Measurements from ENCODE around the gene MKX.

The MKX gene

DNA sequence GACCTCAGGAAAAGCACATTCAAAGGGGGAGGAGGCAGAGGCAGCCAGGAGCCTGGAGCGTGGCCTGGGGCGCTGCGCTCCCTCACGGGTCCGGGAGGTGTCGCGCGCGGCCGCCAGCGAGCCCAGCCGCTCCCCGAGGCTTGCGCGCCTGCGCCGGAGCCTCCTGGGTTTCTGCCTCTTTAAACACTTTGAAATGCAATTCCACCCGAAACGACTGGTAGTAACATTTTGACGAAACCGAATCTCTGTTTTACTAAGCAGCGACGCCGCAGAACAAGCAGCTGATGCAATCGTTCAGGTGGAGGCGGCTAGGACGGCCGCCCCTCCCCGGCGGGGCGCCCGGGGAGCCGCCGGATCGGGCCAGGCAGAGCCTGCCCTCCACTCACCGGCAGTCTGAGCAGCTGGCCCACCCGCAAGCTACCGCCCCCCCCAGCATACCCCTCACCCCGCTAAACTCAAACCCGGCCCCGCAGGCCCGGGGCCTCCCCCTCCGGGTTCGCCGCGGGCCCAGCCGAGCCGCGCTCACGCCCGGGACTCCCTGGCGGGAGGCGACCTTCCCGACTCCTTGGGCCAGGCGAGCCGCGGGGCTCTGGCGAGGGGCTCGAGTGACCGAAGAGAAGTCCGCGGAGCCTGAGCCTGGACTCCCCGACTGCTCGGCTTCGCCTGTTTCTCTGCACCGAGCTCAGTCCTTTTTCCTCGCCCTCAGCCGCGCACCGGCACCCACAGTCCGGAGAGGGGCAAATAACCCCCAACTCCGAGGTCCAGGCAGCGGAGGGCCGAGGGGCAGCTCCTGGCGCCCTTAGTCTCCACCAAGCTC lies 3.2 kb downstream of the MKX start:
- peak; percentile 92 for DNase-seq (ENCODE audit: low read depth, low spot score)

DNA sequence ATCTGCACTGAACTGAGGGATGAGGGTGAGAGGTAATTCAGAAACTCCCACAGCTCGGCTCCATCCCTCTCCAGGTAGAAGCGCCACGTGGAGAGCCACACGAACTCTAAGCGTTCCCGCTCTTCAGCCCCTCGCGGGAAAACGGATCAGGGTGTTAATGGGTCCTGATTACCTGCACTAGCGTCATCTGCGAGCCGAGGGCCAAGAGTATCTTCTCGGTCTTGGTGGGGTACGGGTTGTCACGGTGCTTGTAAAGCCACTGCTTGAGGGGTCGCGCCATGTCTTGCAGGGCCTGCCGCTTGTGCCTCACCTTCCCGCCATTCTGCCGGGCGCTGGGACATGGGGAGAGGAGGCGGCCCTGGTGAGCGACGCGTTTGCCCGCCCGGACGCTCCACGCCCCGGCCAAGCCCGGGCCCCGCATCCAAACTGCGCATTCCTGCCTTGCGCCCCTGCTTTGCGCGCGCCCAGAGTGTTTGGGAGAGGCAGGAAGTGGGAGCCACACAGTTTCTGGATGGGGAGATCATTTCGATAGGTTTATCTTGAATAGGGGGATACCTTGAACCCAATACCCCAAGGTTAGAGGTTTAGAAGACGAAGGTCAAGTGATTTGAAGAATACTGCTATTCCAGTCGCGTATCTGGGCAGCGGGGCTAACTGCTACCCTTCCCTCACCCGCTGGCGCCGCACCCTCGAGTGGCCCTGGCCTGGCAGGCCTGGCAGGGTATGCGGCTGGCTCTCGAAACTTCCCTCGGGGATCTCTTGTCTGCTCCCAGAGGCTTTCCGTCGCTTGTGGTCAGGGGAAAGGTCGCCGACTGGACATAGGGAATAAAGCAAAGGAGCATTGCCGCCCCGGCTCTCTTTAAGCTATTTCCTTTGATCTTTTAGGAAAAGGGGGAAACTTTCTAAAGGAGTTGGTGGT lies 4.2 kb downstream of the MKX start:
- peak; percentile 19 for DNase-seq (ENCODE audit: low read depth, low spot score)

DNA sequence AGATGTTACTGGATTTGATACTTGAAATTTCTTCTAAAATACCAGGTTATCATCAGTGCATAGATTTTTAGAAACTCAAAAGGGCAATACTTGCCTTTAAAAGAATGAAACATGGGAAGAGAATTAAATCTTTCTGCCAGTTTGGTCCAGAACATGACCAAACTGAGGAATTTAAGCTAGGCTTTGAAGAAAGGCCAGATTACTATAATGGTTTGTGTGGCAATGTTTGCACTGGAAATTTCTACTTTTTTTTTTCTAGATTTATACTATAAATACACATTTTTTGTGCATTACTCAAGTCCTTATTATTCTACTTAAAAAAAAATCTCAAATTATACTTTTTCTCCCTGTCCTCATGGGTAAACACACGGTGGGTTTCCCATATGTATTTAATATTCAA lies 9.2 kb downstream of the MKX start:
- DNase-seq (ENCODE audit: low read depth, low spot score) = no peak

DNA sequence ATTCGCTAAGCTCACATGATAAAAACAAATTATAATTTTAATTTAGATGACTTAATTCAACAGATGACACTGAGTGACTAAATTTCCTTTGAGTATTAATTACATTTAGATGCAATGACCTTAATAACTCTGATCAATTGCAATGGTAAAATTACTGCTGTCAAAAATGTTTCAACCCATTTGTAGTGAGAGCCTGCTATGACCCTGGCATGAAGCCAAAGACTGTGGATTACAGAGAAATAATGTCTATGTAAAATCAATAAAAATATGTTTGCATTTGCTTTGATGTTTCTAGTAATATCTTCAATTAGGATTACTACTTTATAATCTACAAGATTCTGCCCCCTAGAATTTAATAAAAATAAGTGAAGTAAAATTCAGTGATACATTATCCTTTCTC lies 15.6 kb downstream of the MKX start:
- no peak for DNase-seq (ENCODE audit: low read depth, low spot score)

DNA sequence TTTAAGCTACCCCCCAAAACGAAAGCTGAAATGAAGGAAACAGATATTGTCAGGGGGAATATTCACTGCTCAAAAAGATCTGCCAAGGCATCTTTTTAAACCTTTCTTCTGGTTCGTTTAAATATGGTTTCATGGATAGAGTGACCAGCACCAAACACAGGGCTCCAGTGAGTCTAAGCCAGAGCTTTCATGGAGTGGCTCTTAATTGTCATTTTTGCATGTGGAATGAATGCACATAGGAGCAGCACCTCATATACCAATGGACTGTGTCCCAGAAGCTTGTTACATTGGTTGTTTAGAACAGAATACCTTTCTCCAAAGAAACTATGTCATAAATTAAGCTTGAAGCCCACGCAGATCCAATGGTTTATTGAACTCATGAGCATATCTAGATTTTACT lies 17.3 kb downstream of the MKX start:
- no peak for DNase-seq (ENCODE audit: low read depth, low spot score)

DNA sequence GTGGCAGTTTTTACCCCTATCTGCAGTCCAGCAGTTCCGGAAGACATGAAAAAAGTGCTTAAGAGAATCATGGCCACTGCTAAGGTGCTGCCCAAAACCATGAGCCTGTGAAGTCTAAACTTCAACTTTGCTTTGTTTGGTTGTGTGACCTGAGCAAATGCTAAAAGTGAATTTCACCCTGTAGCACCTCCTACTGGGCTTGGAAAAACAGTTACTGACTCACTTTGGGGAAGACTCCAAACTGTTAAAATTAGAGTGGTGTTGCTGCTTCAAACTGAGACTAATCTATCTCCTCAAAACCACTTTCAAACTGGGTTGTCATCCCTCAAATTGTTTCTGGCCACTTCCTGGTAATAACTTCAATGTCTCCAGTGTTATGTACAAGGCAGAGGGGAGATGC lies 21.3 kb downstream of the MKX start:
- DNase-seq (ENCODE audit: low read depth, low spot score) = peak; percentile 11

DNA sequence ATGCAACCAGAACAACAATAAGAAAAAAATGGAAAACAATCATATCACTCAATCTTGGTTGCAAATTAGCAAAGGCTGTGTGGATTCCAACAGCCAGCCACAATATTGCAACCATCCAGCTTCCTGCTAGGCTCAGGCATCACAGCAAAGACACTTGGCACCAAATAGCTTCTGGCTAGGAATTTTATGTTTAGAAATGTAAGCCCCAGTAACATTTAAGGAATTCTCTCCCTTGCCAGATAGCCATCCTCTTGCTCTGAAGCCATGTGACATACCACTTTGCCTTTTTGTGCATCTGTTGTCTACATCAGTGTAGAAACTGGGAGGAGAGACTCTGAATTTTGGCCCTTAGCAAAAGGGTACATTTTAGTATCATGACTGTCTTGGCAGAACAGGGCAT lies 22.2 kb downstream of the MKX start:
- no peak for DNase-seq (ENCODE audit: low read depth, low spot score)

DNA sequence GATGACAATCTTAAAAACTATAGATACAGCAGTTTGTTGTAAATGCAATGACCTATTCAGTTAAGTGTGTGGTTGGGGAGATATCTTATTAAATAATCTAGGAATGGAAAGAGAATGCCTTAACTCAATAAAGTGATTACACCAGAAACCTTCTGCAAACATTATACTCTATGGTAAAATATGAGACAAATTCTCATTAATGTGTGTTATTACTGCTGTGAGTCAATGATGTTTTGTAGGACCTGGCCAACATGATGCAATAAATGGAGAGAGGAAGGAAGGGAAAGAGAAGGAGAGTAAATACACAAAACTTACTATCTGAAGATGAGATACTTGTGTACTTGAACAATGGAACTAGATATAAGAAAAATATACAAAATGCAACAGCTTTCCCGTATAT lies 25.1 kb downstream of the MKX start:
- DNase-seq (ENCODE audit: low read depth, low spot score) = no peak

DNA sequence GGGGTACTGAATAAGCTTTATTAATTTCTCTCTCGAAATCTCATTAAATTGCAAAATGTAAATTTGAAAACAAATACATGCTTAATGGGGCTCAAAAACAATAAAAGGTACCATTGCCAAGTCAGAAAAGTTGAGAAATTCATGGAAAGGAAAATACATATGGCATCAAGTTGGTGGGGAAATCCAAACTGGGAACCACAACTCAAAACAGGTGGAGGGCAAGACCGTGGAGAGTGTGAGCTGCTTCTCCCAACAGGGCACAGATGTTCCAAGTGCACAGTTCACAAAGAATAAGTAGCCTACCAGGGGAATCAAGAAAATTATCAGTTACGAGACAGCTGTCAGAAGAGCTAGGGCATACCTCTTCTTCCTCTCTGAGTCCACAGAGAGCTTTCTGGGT lies 26.6 kb downstream of the MKX start:
- no peak for DNase-seq (ENCODE audit: low read depth, low spot score)

DNA sequence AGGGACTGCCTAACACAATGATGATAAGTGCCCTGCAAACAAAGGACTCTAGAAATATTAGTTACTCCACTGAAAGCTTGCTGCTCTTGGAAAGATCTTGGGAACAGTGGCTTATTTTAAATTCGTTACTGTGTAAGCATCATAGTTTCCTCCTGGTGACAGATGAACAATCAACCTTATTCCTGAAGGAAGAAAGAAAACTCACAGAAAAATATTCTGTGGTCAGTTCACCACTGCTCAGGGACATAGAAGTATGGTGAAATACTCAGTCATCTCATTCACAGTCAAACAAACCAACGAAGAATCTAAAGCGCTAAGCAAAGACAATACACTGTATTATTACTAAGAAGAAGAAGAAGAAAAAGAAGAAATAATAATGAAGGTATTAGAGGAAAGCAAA lies 27.8 kb downstream of the MKX start:
- no peak for DNase-seq (ENCODE audit: low read depth, low spot score)

DNA sequence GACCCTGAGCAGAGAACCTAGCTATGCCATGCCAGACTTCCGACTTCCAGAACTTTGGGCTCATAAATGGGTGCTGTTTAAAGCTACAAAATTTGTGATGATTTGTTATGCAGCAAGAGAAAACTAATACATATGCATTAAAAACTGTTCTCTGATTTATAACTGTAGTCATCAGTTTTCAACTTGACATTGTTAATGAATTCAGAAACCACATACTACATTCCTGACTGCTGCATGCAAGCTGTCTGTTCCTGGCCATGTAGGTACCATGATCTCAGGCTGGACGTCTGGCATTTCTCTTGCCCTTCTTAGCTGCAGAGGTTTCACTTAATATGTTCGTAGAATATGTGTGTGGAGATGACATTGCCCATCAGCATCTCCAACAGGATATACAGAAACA lies 28.4 kb downstream of the MKX start:
- DNase-seq (ENCODE audit: low read depth, low spot score) = no peak

DNA sequence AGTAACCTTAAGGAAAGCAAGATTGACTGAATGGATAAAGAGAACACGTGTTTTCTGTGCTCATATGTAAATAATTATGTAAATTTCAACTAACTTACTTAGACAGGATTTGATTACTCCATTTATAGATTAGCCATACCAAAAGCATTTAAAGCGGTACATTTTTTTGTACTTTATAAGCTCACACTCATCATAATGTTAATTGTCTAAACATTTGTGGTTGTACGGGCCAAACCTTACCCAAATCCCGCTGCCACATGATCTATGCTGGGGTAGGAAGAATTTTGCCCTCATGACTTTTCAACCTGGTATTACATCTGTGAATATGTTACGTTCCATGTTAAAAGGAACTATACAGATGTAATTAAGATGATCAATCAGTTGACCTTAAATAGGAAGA lies 29.1 kb downstream of the MKX start:
- DNase-seq (ENCODE audit: low read depth, low spot score) = no peak

DNA sequence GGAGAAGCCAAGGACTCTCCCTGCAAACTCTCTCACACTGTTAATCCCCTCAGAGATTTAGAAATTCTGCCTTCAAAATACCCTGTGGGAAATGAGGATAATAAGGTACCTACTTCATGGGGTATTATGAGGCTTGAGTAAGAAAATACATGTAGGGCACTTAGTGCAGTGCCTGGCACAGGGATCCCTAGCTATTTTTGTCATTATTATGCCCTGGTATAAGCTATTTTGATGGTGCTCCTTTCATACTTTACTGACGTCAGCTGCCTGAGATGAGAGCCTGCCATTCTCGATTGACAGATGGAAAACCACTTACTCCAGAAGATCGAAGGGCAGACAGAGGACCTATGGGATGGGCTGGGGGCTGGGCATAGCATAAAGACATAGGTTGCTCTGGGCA lies 30.1 kb downstream of the MKX start:
- DNase-seq (ENCODE audit: low read depth, low spot score) = no peak

DNA sequence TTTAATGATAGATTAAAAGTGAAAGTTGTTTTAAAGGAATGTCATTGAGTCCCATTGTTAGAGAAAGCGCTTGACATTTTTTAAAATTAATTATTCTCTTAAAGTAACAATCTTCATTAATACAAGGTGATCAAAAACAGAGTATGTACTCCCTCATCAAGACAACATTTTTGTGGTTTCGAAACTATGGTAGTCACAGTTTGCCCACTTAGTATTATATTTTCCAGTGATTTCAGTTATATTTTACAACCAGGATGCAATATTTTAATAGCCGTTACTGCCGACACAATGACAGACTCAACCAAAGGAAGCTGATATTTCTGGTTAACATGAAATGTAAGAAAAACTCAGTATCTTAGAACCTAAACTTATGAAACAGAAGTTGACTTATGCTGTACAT lies 31.3 kb downstream of the MKX start:
- DNase-seq (ENCODE audit: low read depth, low spot score) = no peak

DNA sequence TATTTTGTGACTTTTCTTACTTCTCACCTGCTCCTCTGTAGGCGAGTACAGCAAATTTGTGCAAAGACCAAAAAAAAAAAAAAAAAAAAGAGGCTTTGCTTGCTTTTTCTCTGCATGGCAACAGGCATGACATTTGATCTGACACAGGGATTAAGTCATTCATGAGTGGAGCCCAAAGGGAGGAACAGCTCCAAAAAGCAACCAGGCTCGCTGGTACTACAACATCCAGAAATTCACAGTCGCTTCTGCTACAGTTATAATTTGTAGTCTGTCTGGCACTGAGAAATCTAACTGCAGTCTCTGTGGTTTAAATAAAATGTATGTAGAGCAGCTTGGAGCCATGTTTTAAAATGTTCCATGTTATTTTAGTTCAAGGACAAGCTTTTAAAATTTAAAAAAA lies 31.7 kb downstream of the MKX start:
- DNase-seq (ENCODE audit: low read depth, low spot score) = no peak

DNA sequence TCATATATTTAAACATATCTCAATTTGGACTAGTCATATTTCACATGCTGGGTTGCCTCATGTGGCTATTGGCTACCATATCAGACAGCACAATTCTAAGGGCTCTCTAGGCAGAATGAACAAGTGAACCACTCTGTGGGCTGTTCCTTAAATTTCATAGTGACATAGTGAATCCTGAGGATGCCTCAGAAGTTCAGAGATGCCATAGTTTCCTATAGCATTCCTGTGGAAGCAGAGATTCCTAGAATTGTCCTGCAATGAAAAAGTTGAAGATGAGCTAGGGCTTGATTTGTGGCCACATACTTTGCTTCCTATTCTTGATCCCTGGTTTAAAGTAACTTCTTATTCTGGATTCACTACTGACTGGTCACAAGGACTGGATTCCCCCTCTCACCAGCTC lies 35.6 kb downstream of the MKX start:
- no peak for DNase-seq (ENCODE audit: low read depth, low spot score)

DNA sequence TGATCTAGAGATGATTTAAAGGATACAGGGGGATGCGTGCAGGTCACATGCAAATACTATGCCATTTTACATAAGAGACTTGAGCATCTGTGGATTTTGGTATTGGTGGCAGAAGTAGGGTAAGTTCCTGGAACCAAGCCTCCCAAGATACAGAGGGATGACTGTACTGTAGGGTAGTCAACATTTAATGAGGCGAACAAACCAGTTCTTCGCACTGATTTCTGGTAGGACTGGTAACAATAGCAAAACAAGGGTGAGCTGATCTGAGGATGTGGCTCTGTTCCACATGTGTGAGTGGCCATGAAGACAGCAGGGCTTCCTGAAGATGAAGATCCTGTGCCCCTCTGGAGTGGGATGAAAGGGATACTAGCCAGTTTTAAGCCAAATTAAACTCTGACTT lies 36.3 kb downstream of the MKX start:
- no peak for DNase-seq (ENCODE audit: low read depth, low spot score)

DNA sequence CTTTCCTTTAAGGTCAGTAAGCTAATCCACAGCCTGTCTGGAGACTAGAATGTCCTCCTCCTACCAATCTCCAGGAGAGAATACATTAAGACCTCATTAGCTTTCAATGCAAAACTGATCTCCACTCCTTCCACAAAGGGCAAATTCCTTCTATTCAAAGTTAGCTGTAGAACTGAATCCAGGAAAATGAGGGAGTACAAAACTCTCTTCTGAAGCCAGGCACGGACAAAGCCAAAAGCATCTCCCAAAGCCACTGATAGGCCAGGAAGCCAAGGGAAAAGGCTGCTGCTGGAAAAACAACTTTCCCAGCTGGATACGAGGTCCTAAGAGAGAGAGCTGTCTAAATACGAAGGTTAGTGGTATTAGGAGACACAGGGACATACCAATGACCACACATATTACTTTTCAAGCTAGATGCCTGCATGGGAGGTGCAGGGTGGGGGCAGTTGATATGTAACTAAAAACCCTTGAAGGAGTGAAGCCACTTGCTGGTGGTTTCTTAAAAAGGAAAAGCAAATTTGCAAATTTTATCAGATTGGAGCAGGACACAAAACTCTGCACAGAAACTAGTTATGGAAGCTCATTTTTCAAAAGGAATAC lies 43.6 kb downstream of the MKX start:
- DNase-seq (ENCODE audit: low read depth, low spot score) = no peak

DNA sequence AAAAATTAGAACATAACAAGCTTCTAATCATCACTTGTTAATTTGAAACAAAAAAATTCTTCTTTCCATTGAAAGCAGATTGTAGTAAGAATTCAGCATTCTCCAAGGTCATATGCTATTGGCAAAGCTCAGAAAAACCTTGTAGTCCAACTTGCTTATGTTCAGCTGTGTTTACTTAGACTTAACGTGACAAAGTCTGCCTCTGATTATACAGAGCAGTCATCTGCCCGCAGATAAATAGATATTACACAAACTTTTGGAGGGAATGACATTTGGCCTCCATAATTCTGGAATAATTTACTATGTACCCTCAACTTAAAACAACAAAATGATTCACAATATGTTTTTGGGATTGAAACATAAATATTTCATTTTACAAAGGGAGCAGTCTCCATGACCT lies 45.8 kb downstream of the MKX start:
- no peak for DNase-seq (ENCODE audit: low read depth, low spot score)

DNA sequence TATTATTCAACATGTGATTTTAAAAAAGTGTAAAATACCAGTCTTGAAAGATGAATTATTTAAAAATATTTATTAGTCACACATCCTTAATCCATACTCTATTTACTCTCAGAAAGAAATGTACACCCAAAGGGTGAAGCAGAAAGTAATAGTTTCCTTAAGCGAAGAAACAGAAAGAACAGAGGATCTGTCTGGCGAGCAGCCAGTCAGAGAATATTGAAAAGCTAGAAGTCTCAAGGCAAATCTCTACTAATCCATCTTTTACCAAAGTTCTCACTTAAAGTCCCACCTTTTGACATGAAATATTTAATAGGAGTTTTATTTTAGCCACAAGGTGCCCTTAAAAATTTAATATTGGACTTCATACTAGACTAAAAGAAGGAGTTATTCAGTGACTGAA lies 46.7 kb downstream of the MKX start:
- DNase-seq (ENCODE audit: low read depth, low spot score) = no peak

DNA sequence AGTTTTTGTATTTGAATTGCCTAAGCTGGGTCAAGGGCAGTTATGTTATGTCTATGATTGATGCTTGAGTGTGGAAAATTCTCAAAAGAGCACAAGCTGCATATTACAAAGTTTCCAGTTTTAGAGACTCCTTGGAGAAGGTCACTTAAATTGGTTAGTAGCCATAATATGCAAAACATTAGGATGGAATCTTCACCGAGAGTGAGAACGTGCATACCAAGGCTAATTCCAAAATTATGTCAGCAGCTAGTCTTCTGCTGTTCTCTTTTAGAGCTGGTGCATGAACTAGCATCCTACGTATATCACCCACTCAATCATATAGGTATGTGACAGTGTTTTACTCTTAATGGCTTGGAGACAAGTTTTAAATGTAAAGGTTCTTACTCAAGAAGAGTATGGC lies 49.2 kb downstream of the MKX start:
- DNase-seq (ENCODE audit: low read depth, low spot score) = no peak

DNA sequence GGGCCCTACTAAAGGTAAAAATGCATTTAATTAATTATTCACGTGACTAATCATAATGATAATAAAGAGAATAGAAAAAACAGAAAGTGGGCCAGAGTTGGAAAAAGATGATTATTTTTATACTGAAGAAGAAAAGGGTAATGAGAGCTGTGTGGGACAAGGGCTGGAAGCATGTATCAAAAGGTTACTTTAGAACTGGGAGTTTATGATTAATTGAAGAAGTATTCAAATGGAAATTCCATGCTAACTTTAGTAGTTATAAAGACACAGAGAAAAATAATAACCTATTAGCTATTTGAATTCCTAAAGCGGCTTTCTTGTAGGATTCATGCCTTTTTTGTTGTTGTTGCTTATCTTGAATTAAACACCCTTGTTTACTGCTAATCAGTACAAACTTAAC lies 49.9 kb downstream of the MKX start:
- DNase-seq (ENCODE audit: low read depth, low spot score) = no peak

DNA sequence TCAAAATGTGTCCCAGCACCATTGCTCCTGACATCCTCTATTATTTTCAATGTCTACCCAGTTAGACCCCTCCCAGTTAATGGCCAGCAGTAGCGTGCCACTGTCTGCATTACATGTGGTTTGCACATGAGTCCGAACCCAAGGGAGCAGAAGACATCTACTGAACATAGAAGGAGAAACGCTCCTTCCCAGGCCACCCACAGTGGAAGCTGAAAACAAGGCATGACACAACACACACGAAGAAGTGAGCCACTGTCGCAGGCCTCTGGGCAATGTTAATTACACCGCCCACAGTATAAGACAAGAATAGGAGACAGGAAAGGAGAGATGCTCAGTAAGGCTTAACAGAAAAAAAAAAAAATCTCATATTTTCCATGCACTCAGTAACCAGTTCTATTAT lies 50.5 kb downstream of the MKX start:
- no peak for DNase-seq (ENCODE audit: low read depth, low spot score)

Data from ELF-1 (cell line).